ENCODE measurements around the gene VWF.

VWF gene

DNA sequence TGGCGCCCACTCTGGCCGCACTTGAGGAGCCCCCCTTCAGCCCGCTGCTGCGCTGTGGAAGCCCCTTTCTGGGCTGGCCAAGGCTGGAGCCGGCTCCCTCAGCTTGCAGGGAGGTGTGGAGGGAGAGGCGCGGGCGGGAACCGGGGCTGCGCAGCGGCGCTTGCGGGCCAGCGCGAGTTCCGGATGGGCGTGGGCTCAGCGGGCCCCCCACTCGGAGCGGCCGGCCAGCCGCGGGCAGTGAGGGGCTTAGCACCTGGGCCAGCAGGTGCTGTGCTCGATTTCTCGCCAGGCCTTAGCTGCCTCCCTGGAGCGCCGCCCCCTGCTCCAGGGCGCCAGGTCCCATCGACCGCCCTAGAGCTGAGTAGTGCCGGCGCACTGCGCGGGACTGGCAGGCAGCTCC lies 8.0 kb upstream of the VWF start:
- no peak overlapping the region for H3K4me3 ChIP-seq (replicated peaks; ENCODE audit: insufficient read depth, low read length)
- no peak for DNase-seq (ENCODE audit: low read depth in 1 of 2, low spot score in 1 of 2)
- no peak overlapping the region for H3K27ac ChIP-seq (replicated peaks)
- no peaks in the 10 kb centered on the region for H3K27me3 ChIP-seq (ENCODE audit: insufficient read depth, poor library complexity, severe bottlenecking)
- TF ChIP-seq, protein P1, sequence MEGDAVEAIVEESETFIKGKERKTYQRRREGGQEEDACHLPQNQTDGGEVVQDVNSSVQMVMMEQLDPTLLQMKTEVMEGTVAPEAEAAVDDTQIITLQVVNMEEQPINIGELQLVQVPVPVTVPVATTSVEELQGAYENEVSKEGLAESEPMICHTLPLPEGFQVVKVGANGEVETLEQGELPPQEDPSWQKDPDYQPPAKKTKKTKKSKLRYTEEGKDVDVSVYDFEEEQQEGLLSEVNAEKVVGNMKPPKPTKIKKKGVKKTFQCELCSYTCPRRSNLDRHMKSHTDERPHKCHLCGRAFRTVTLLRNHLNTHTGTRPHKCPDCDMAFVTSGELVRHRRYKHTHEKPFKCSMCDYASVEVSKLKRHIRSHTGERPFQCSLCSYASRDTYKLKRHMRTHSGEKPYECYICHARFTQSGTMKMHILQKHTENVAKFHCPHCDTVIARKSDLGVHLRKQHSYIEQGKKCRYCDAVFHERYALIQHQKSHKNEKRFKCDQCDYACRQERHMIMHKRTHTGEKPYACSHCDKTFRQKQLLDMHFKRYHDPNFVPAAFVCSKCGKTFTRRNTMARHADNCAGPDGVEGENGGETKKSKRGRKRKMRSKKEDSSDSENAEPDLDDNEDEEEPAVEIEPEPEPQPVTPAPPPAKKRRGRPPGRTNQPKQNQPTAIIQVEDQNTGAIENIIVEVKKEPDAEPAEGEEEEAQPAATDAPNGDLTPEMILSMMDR (IDR thresholded peaks at IDR 0.05; ENCODE audit: insufficient read depth, low read length) = no peak
- no peak for TF ChIP-seq POLR2AphosphoS5 (IDR thresholded peaks at IDR 0.05; ENCODE audit: low read depth)
- no peak for TF ChIP-seq GABPA (IDR thresholded peaks at IDR 0.05; ENCODE audit: low read depth)
- TF ChIP-seq SPI1 (IDR thresholded peaks at IDR 0.05; ENCODE audit: borderline replicate concordance, low read depth) = no peak
- no peak for TF ChIP-seq REST (IDR thresholded peaks at IDR 0.05; ENCODE audit: insufficient replicate concordance, low read depth)

- TF ChIP-seq POLR2AphosphoS5 (IDR thresholded peaks at IDR 0.05; ENCODE audit: low read depth) = no peak
- TF ChIP-seq, protein P1 (IDR thresholded peaks at IDR 0.05; ENCODE audit: insufficient read depth, low read length) = no peak
- no peak for TF ChIP-seq GABPA (IDR thresholded peaks at IDR 0.05; ENCODE audit: low read depth)
- TF ChIP-seq SPI1 (IDR thresholded peaks at IDR 0.05; ENCODE audit: borderline replicate concordance, low read depth) = no peak
- TF ChIP-seq REST (IDR thresholded peaks at IDR 0.05; ENCODE audit: insufficient replicate concordance, low read depth) = no peak
- H3K27ac ChIP-seq (replicated peaks) = no peak overlapping the region
- DNase-seq (ENCODE audit: low read depth in 1 of 2, low spot score in 1 of 2) = no peak
These were observed 789 bp upstream of the VWF start for GRCh38 chr12:6125310-6125608.

GRCh38 chr12:6123258-6123657 lies 1.2 kb downstream of the VWF start:
- H3K4me3 ChIP-seq (replicated peaks; ENCODE audit: insufficient read depth, low read length) = no peak overlapping the region
- peaks cover 3% of the 10 kb centered on the region for H3K27me3 ChIP-seq (ENCODE audit: insufficient read depth, poor library complexity, severe bottlenecking)
- no peak for DNase-seq (ENCODE audit: low read depth in 1 of 2, low spot score in 1 of 2)
- TF ChIP-seq SPI1 (IDR thresholded peaks at IDR 0.05; ENCODE audit: borderline replicate concordance, low read depth) = no peak
- TF ChIP-seq POLR2AphosphoS5 (IDR thresholded peaks at IDR 0.05; ENCODE audit: low read depth) = no peak
- TF ChIP-seq, protein P1 (IDR thresholded peaks at IDR 0.05; ENCODE audit: insufficient read depth, low read length) = no peak
- no peak for TF ChIP-seq REST (IDR thresholded peaks at IDR 0.05; ENCODE audit: insufficient replicate concordance, low read depth)
- no peak for TF ChIP-seq GABPA (IDR thresholded peaks at IDR 0.05; ENCODE audit: low read depth)
- H3K27ac ChIP-seq (replicated peaks) = no peak overlapping the region

More at GRCh38 chr12:6125310-6125608, 789 bp upstream of the VWF start:
- Histone ChIP-seq H3K4me3 (replicated peaks; ENCODE audit: insufficient read depth, low read length) (no peak overlapping the region), H3K27me3 (ENCODE audit: insufficient read depth, poor library complexity, severe bottlenecking) (peaks cover 3% of the 10 kb centered on the region)
